GF-D8 (cell line): ENCODE results near the gene STAP2.

ENCODE experiments used
- DNase-seq: peaks from one replicate; lab custom pipeline; 2025; lab: John Stamatoyannopoulos, UW

The STAP2 gene

GRCh38 chr19:4370418-4371041 is 31.9 kb upstream of the STAP2 start:
- no peak for DNase-seq

GRCh38 chr19:4369888-4370260 is 31.2 kb upstream of the STAP2 start:
- DNase-seq, result peak; percentile 54

- peak; percentile 55 for DNase-seq
These were observed 30.7 kb upstream of the STAP2 start for GRCh38 chr19:4369109-4369887.

- peak; percentile 43 for DNase-seq
These were observed 29.6 kb upstream of the STAP2 start for GRCh38 chr19:4368128-4368820.

- no peak for DNase-seq
These were observed 29.1 kb upstream of the STAP2 start for GRCh38 chr19:4367781-4368127.

- no peak for DNase-seq
These were observed 28.7 kb upstream of the STAP2 start for GRCh38 chr19:4367336-4367723.

GRCh38 chr19:4366666-4367335 is 28.2 kb upstream of the STAP2 start:
- DNase-seq, result no peak

GRCh38 chr19:4365791-4366665 is 27.4 kb upstream of the STAP2 start:
- DNase-seq, result no peak

- no peak for DNase-seq
These were observed 26.7 kb upstream of the STAP2 start for GRCh38 chr19:4365341-4365740.

- no peak for DNase-seq
These were observed 25.1 kb upstream of the STAP2 start for GRCh38 chr19:4363571-4364304.

GRCh38 chr19:4362831-4363545 is 24.4 kb upstream of the STAP2 start:
- no peak for DNase-seq

GRCh38 chr19:4362101-4362828 is 23.6 kb upstream of the STAP2 start:
- DNase-seq, result no peak

GRCh38 chr19:4361152-4362046 is 22.8 kb upstream of the STAP2 start:
- DNase-seq, result no peak

GRCh38 chr19:4360641-4361151 is 22.1 kb upstream of the STAP2 start:
- DNase-seq, result no peak

- no peak for DNase-seq
These were observed 21.5 kb upstream of the STAP2 start for GRCh38 chr19:4360081-4360569.

- DNase-seq, result no peak
These were observed 21.0 kb upstream of the STAP2 start for GRCh38 chr19:4359627-4360000.

- no peak for DNase-seq
These were observed 20.3 kb upstream of the STAP2 start for GRCh38 chr19:4358709-4359626.
